Liver (tissue), 3 donors: Measurements from ENCODE around the gene RNPS1.

ENCODE experiments used
- CTCF ChIP-seq: fragments of 150-350 bp; IDR thresholded peaks from 2 replicates; pipeline ENCODE4 v1.5.1; 2017; ENCODE audit warnings: improper control_type of control experiment, low read depth, low read length; ENCODE audit not compliant: missing input control
- HNF4G ChIP-seq: IDR thresholded peaks from 2 replicates; pipeline ENCODE4 v1.6.1; 2016; ENCODE audit warnings: antibody characterized with exemption
- JUND ChIP-seq, 2 donors: IDR thresholded peaks; 2 replicates each; pipeline ENCODE4 v1.6.1; 2016; ENCODE audit warnings: antibody characterized with exemption in 2 of 2
- RAD21 ChIP-seq, 2 donors: IDR thresholded peaks; 2 replicates each; pipeline ENCODE4 v1.6.1; 2016; ENCODE audit warnings: antibody characterized with exemption in 2 of 2, mild to moderate bottlenecking in 2 of 2
- SP1 ChIP-seq: IDR thresholded peaks from 2 replicates; pipeline ENCODE4 v1.6.1; 2018; ENCODE audit warnings: antibody characterized with exemption, mild to moderate bottlenecking
- donor health status: healthy.
- donor health status: healthy.

GRCh38 chr16:2244301-2244700 lies 23.6 kb downstream of the RNPS1 start:
- TF ChIP-seq HNF4G: no peak
- no peak for TF ChIP-seq RAD21 (IDR thresholded peaks at IDR 0.05)
- no peak for TF ChIP-seq CTCF
- TF ChIP-seq SP1: no peak
- TF ChIP-seq JUND (IDR thresholded peaks at IDR 0.05): no peak
